GM23338 (cell line): ENCODE results near the gene TMEM229B. TPM values are rescaled to one million over a fixed set of nuclear protein-coding genes. Genes with fewer than 3 reads are reported as not detected.

ENCODE experiments used
- ATAC-seq: fragments of 200-7000 bp; cut with Tn5 transposase; 3 replicates; pipeline ENCODE4 v1.9.1; 2020
- DNase-seq: peaks from one replicate; pipeline ENCODE4 v3.0.0-alpha.2; 2015; ENCODE audit warnings: low spot score
- H2AFZ ChIP-seq: fragments of 200-600 bp; sonication (generic); 2 replicates; pipeline ENCODE4 v1.8.0; 2016; ENCODE audit warnings: antibody characterized with exemption, mild to moderate bottlenecking, moderate library complexity
- H3F3A ChIP-seq: fragments of 200-600 bp; sonication (generic); replicated peaks from 2 replicates; pipeline ENCODE4 v1.8.0; 2017; ENCODE audit warnings: antibody characterized with exemption, mixed run types, low read depth
- H3K27ac ChIP-seq: fragments of 200-600 bp; sonication (generic); 2 replicates; pipeline ENCODE4 v1.6.1; 2016; ENCODE audit warnings: low read depth
- H3K27me3 ChIP-seq: fragments of 200-600 bp; sonication (generic); 2 replicates; pipeline ENCODE4 v1.8.0; 2016; ENCODE audit warnings: mild to moderate bottlenecking, mixed run types, moderate library complexity; ENCODE audit not compliant: insufficient read depth
- H3K36me3 ChIP-seq: fragments of 200-600 bp; sonication (generic); 2 replicates; pipeline ENCODE4 v1.8.0; 2016; ENCODE audit warnings: mild to moderate bottlenecking; ENCODE audit not compliant: insufficient read depth
- H3K4me1 ChIP-seq: fragments of 200-600 bp; sonication (generic); 2 replicates; pipeline ENCODE4 v1.8.0; 2016; ENCODE audit warnings: mild to moderate bottlenecking, moderate library complexity; ENCODE audit not compliant: insufficient read depth
- H3K4me2 ChIP-seq: fragments of 200-600 bp; sonication (generic); 2 replicates; pipeline ENCODE4 v1.7.1; 2017; ENCODE audit warnings: mixed run types
- H3K4me3 ChIP-seq: fragments of 200-600 bp; sonication (generic); 2 replicates; pipeline ENCODE4 v1.6.1; 2016; ENCODE audit warnings: mixed run types
- H3K79me2 ChIP-seq: fragments of 200-600 bp; sonication (generic); replicated peaks from 2 replicates; pipeline ENCODE4 v1.8.0; 2017; ENCODE audit warnings: mild to moderate bottlenecking; ENCODE audit not compliant: insufficient read depth
- H3K9me2 ChIP-seq: fragments of 200-600 bp; sonication (generic); 2 replicates; pipeline ENCODE4 v1.8.0; 2017; ENCODE audit not compliant: insufficient read depth
- H4K20me1 ChIP-seq: fragments of 200-600 bp; sonication (generic); replicated peaks from 2 replicates; pipeline ENCODE4 v1.8.0; 2017; ENCODE audit warnings: mild to moderate bottlenecking; ENCODE audit not compliant: insufficient read depth
- H3K27ac Mint-ChIP-seq: 2 replicates; pipeline ENCODE4 v1.8.0; 2020; ENCODE audit warnings: inconsistent platforms, mild to moderate bottlenecking, moderate library complexity, mixed read lengths
- H3K27me3 Mint-ChIP-seq: 3 replicates; pipeline ENCODE4 v1.8.0; 2022; ENCODE audit warnings: low read depth, mild to moderate bottlenecking, moderate library complexity, mixed read lengths, inconsistent platforms; ENCODE audit not compliant: insufficient read depth, poor library complexity
- H3K36me3 Mint-ChIP-seq: 3 replicates; pipeline ENCODE4 v1.8.0; 2021; ENCODE audit warnings: low read depth, mild to moderate bottlenecking, inconsistent platforms, moderate library complexity, mixed read lengths
- H3K4me1 Mint-ChIP-seq: 3 replicates; pipeline ENCODE4 v1.8.0; 2020; ENCODE audit warnings: mild to moderate bottlenecking, inconsistent platforms, mixed read lengths
- H3K4me3 Mint-ChIP-seq: 3 replicates; pipeline ENCODE4 v1.8.0; 2021; ENCODE audit warnings: moderate library complexity, mild to moderate bottlenecking, inconsistent platforms, mixed read lengths
- H3K9me3 Mint-ChIP-seq: 3 replicates; pipeline ENCODE4 v1.8.0; 2020; ENCODE audit warnings: moderate library complexity, mild to moderate bottlenecking, inconsistent platforms, mixed read lengths
- CTCF ChIP-seq, 2 experiments: fragments of 200-600 bp in 1 of 2; sonication (generic) in 1 of 2; conservative IDR thresholded peaks; 2 replicates each; pipeline versions ENCODE4 v1.5.1 to v1.6.1; 2016 to 2017; ENCODE audit warnings: antibody characterized with exemption in 2 of 2, low read depth in 2 of 2, mild to moderate bottlenecking in 2 of 2, moderate library complexity in 1 of 2
- ETS1 ChIP-seq: IDR thresholded peaks from 2 replicates; pipeline ENCODE4 v1.6.1; 2016; ENCODE audit warnings: antibody characterized with exemption
- JUNB ChIP-seq: IDR thresholded peaks from one replicate; pipeline ENCODE4 v1.6.1; 2016; ENCODE audit warnings: antibody characterized with exemption; ENCODE audit not compliant: unreplicated experiment
- NANOG ChIP-seq: IDR thresholded peaks from 2 replicates; pipeline ENCODE4 v1.6.1; 2016; ENCODE audit warnings: antibody characterized with exemption, borderline replicate concordance
- POLR2AphosphoS5 ChIP-seq: IDR thresholded peaks from 2 replicates; pipeline ENCODE4 v1.6.1; 2016; ENCODE audit warnings: antibody characterized with exemption, low read depth
- REST ChIP-seq: IDR thresholded peaks from one replicate; pipeline ENCODE4 v1.6.1; 2018; ENCODE audit warnings: antibody characterized with exemption; ENCODE audit not compliant: unreplicated experiment
- ZNF114 ChIP-seq: fragments of 250-450 bp; sonication (Bioruptor Pico); IDR thresholded peaks from 2 replicates; pipeline ENCODE4 v1.5.0; 2020; ENCODE audit warnings: mild to moderate bottlenecking, moderate library complexity
- polyA plus RNA-seq: library from polyadenylated mRNA; unstranded; fragments of >200 nt; fragmentation: Nextera tagmentation; extraction: Ambion mirVana; gene quantifications from 2 replicates; pipeline ENCODE4 v1.2.1, GENCODE V29; 2016
- total RNA-seq: library from RNA; depleted of rRNA; stranded (reverse); fragments of >200 nt; shearing (Covaris generic); gene quantifications from 2 replicates; pipeline ENCODE4 v1.2.3, GENCODE V29; 2014

Gene TMEM229B
- total and polyA plus RNA-seq, 2 experiments from 2014 or later = 0.42 to 2.4 TPM

- Histone ChIP-seq H2AFZ (peak overlapping the region; percentile 52), H3K4me3 (no peak overlapping the region)
- H3K36me3 Mint-ChIP-seq = no peaks in the 10 kb centered on the region
Observed at GRCh38 chr14:67429510-67430205, 58.9 kb downstream of the TMEM229B start.

More at GRCh38 chr14:67429510-67430205, 58.9 kb downstream of the TMEM229B start:
- TF ChIP-seq JUNB (no peak), REST (no peak), CTCF (conservative IDR thresholded peaks at IDR 0.05; ENCODE audit: low read depth in 2 of 2) (no peak), POLR2AphosphoS5 (no peak), ETS1 (no peak), ZNF114 (CRISPR knock-in tag) (no peak), NANOG (no peak)
- peaks cover 15% of the 10 kb centered on the region; the same call in 2 of the 3 replicates for H3K4me1 Mint-ChIP-seq
- no peak for DNase-seq
- H3K4me3 Mint-ChIP-seq = no peak overlapping the region
- peaks cover 4% of the 10 kb centered on the region for H3K27me3 Mint-ChIP-seq
- no peaks in the 10 kb centered on the region for H3K9me3 Mint-ChIP-seq
- H3K27ac ChIP-seq = no peak overlapping the region
- H4K20me1 ChIP-seq = no peaks in the 10 kb centered on the region
- no peak overlapping the region for H3K4me2 ChIP-seq
- no peaks in the 10 kb centered on the region for H3K27me3 ChIP-seq
- H3F3A ChIP-seq = no peaks in the 10 kb centered on the region
- H3K9me2 ChIP-seq = 0 out of 2 replicates have a peak, but pooled peaks cover 2% of the 10 kb centered on the region
- H3K36me3 ChIP-seq = no peaks in the 10 kb centered on the region
- peaks cover 8% of the 10 kb centered on the region; the same call in 1 of the 2 replicates for H3K4me1 ChIP-seq
- no peak overlapping the region for H3K27ac Mint-ChIP-seq
- no peak for ATAC-seq
- H3K79me2 ChIP-seq = no peaks in the 10 kb centered on the region
